HG03280 (cell line): ENCODE results near the gene AQP10.
"Not testable (repeated sequence)": the region's sequence is repeated elsewhere in the genome, so short reads cannot be mapped to it uniquely, and the experiment has no call there.

Experiments
- ATAC-seq: cut with Tn5 transposase; IDR thresholded peaks from one replicate; pipeline ENCODE4 v1.9.1; 2021; ENCODE audit warnings: mild to moderate bottlenecking, moderate library complexity; ENCODE audit not compliant: unreplicated experiment

The AQP10 gene

GRCh38 chr1:154320882-154321608 lies at the start of gene AQP10:
Gene AQP10 (plus strand): TSS chr1:154321093. CDS start chr1:154321156, 63 bp downstream.
- ATAC-seq: no peak

- ATAC-seq: peak; percentile 84
Observed at GRCh38 chr1:154272217-154272998, 48.5 kb upstream of the AQP10 start, which contains the start of gene HAX1. Gene HAX1 (plus strand): TSS chr1:154272629. CDS start chr1:154272724, 95 bp downstream.

GRCh38 chr1:154272999-154273563 lies 47.8 kb upstream of the AQP10 start:
- no peak for ATAC-seq

- ATAC-seq: no peak
Observed at GRCh38 chr1:154276797-154277196, 44.1 kb upstream of the AQP10 start.

- ATAC-seq: not testable (repeated sequence)
Observed at GRCh38 chr1:154287591-154287990, 33.3 kb upstream of the AQP10 start.

GRCh38 chr1:154288661-154289060 lies 32.2 kb upstream of the AQP10 start:
- ATAC-seq: no peak

GRCh38 chr1:154290921-154291320 lies 30.0 kb upstream of the AQP10 start:
- ATAC-seq: no peak

GRCh38 chr1:154295408-154296235 lies 25.3 kb upstream of the AQP10 start:
- no peak for ATAC-seq

- ATAC-seq: no peak
Observed at GRCh38 chr1:154301582-154301981, 19.3 kb upstream of the AQP10 start.

GRCh38 chr1:154304664-154305337 lies 16.1 kb upstream of the AQP10 start:
- ATAC-seq: no peak

- ATAC-seq: no peak
Observed at GRCh38 chr1:154306151-154306550, 14.7 kb upstream of the AQP10 start.

- not testable (repeated sequence) for ATAC-seq
Observed at GRCh38 chr1:154307670-154308270, 13.1 kb upstream of the AQP10 start.

- ATAC-seq: not testable (repeated sequence)
Observed at GRCh38 chr1:154309136-154309535, 11.8 kb upstream of the AQP10 start.

- ATAC-seq: not testable (repeated sequence)
Observed at GRCh38 chr1:154312229-154313065, 8.4 kb upstream of the AQP10 start.

- ATAC-seq: no peak
Observed at GRCh38 chr1:154313066-154313356, 7.9 kb upstream of the AQP10 start.

- ATAC-seq: not testable (repeated sequence)
Observed at GRCh38 chr1:154314226-154314625, 6.7 kb upstream of the AQP10 start.

GRCh38 chr1:154316704-154317103 lies 4.2 kb upstream of the AQP10 start:
- ATAC-seq: no peak

- ATAC-seq: no peak
Observed at GRCh38 chr1:154318386-154318785, 2.5 kb upstream of the AQP10 start.

GRCh38 chr1:154321609-154321934 lies 679 bp downstream of the AQP10 start:
- not testable (repeated sequence) for ATAC-seq
